Measurements from ENCODE around the gene SPTBN1. TPM values are rescaled to one million over a fixed set of nuclear protein-coding genes. Genes with fewer than 3 reads are reported as not detected.

Gene SPTBN1
- total RNA-seq, 6 experiments from 2014 or later, result 128 to 169 (median 159) TPM

DNA sequence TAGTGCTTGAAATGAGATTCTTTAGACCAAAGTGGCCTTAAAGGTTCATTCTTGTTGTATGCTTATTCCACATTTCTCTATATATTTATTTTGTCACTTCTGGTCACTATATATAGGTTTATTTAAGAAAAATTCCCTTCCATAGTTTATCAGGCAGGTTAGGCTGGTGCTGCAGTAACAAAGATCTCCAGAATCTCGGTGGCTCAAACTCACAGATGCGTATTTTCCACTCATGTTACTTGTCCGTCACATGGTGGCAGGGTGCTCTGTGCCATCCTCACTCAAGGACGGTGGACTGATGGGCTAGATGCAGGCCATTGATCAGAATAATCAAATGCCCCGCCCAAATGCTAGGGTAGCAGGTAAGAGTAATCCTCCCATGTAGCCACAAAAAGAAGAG lies 19.8 kb downstream of the SPTBN1 start:
- no peak for DNase-seq
- Mint-ChIP-seq H3K27ac (no peak overlapping the region), H3K27me3 (ENCODE audit: insufficient read depth) (no peaks in the 10 kb centered on the region; the same call in 1 of the 2 replicates), H3K4me3 (no peak overlapping the region), H3K9me3 (no peaks in the 10 kb centered on the region), H3K36me3 (ENCODE audit: low read depth) (no peaks in the 10 kb centered on the region), H3K4me1 (ENCODE audit: low read depth) (peaks cover 60% of the 10 kb centered on the region)
- TF ChIP-seq, protein P1, sequence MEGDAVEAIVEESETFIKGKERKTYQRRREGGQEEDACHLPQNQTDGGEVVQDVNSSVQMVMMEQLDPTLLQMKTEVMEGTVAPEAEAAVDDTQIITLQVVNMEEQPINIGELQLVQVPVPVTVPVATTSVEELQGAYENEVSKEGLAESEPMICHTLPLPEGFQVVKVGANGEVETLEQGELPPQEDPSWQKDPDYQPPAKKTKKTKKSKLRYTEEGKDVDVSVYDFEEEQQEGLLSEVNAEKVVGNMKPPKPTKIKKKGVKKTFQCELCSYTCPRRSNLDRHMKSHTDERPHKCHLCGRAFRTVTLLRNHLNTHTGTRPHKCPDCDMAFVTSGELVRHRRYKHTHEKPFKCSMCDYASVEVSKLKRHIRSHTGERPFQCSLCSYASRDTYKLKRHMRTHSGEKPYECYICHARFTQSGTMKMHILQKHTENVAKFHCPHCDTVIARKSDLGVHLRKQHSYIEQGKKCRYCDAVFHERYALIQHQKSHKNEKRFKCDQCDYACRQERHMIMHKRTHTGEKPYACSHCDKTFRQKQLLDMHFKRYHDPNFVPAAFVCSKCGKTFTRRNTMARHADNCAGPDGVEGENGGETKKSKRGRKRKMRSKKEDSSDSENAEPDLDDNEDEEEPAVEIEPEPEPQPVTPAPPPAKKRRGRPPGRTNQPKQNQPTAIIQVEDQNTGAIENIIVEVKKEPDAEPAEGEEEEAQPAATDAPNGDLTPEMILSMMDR (IDR thresholded peaks at IDR 0.05), result no peak

DNA sequence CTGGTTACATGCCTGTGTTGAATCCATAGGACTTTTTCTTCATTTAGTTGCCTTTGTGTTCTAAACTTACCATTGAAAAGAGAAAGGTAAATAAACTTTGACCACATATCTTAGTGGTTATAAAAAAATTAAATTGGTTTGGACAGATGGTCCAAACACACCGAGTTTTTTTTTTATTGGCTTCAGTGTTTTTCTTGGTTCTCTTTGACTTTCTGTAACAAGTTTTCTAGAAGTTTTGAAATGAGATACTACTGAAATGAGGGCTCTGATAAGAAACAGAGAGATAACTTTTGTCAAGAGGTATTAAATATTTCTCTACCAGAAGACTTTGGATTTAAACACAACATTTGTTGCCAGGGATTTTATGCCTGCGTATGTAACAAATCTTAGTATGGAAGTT lies 20.7 kb downstream of the SPTBN1 start:
- DNase-seq, result no peak
- TF ChIP-seq, protein P1 (IDR thresholded peaks at IDR 0.05), result no peak
- Mint-ChIP-seq H3K36me3 (ENCODE audit: low read depth) (no peaks in the 10 kb centered on the region), H3K4me1 (ENCODE audit: low read depth) (peaks cover 60% of the 10 kb centered on the region), H3K27me3 (ENCODE audit: insufficient read depth) (no peaks in the 10 kb centered on the region; the same call in 1 of the 2 replicates), H3K9me3 (no peaks in the 10 kb centered on the region), H3K4me3 (no peak overlapping the region), H3K27ac (no peak overlapping the region)

DNA sequence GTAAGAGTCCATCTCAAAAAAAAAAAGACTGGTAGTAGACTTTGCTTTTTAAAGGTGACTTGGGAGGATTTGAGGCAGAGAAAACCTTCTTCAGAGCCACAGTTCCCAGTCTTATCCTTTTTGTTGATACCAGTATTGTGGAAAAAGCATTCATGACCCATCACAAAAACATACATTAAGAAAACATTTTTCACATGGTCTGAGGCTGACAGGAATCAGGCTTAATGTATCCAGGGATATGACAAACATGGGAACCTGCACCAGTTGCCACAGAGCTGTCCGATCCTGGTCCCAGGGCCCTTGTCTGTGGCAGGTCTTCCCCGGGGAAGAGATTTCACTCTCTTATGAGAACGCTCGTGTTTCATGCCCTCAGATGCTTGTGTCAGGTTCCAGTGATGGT lies 21.8 kb downstream of the SPTBN1 start:
- H3K36me3 Mint-ChIP-seq (ENCODE audit: low read depth), result no peaks in the 10 kb centered on the region
- no peaks in the 10 kb centered on the region for H3K9me3 Mint-ChIP-seq
- H3K27ac Mint-ChIP-seq, result no peak overlapping the region
- TF ChIP-seq, protein P1 (IDR thresholded peaks at IDR 0.05), result no peak
- H3K27me3 Mint-ChIP-seq (ENCODE audit: insufficient read depth), result no peaks in the 10 kb centered on the region; the same call in 1 of the 2 replicates
- no peak overlapping the region for H3K4me3 Mint-ChIP-seq
- H3K4me1 Mint-ChIP-seq (ENCODE audit: low read depth), result peaks cover 60% of the 10 kb centered on the region
- no peak for DNase-seq

DNA sequence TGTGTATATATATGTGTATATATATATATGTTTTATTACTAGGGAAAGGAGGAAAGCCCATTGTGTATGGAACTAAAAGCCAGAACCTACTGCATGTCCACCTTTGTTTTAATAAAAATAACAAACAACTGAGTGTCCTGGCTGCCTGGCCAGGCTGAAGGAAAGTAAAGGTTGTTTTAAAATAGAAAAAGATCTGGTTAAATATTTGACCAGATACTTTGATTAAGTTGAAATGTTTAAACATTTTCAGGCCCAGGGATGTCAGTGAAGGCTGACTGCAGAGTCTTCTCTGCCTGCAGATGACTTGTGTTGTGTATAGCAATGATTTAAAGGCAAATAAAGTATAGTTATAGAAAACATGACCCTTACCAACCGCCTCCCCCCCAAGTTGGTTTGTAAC lies 22.8 kb downstream of the SPTBN1 start:
- H3K4me3 Mint-ChIP-seq, result no peak overlapping the region
- no peaks in the 10 kb centered on the region for H3K36me3 Mint-ChIP-seq (ENCODE audit: low read depth)
- H3K9me3 Mint-ChIP-seq, result no peaks in the 10 kb centered on the region
- no peak for DNase-seq
- H3K27me3 Mint-ChIP-seq (ENCODE audit: insufficient read depth), result no peaks in the 10 kb centered on the region; the same call in 1 of the 2 replicates
- no peak overlapping the region for H3K27ac Mint-ChIP-seq
- peaks cover 60% of the 10 kb centered on the region for H3K4me1 Mint-ChIP-seq (ENCODE audit: low read depth)
- TF ChIP-seq, protein P1 (IDR thresholded peaks at IDR 0.05), result no peak

DNA sequence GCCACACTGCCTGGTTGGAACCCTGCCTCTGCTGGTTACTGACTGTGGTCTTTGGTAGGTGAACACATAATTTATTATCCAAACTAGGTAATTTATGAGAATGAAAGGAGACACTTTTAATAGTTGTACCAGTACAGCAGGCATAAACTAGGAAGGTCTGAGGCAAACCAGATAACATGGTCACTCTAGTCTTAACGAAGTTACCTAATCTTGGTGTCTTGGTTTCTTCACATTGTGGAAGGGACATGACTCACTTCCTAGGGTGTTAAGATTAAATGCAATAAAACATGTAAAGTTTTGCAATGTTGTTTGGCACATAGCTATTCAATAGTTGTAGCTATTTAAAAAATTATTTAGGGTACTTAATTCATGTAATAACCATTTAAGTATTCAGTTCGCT lies 23.3 kb downstream of the SPTBN1 start:
- H3K27ac Mint-ChIP-seq, result no peak overlapping the region
- H3K36me3 Mint-ChIP-seq (ENCODE audit: low read depth), result peaks cover under 1% of the 10 kb centered on the region; the same call in 1 of the 2 replicates
- H3K27me3 Mint-ChIP-seq (ENCODE audit: insufficient read depth), result no peaks in the 10 kb centered on the region; the same call in 1 of the 2 replicates
- TF ChIP-seq, protein P1 (IDR thresholded peaks at IDR 0.05), result no peak
- H3K4me3 Mint-ChIP-seq, result no peak overlapping the region
- H3K4me1 Mint-ChIP-seq (ENCODE audit: low read depth), result peaks cover 62% of the 10 kb centered on the region
- DNase-seq, result no peak
- H3K9me3 Mint-ChIP-seq, result no peaks in the 10 kb centered on the region

DNA sequence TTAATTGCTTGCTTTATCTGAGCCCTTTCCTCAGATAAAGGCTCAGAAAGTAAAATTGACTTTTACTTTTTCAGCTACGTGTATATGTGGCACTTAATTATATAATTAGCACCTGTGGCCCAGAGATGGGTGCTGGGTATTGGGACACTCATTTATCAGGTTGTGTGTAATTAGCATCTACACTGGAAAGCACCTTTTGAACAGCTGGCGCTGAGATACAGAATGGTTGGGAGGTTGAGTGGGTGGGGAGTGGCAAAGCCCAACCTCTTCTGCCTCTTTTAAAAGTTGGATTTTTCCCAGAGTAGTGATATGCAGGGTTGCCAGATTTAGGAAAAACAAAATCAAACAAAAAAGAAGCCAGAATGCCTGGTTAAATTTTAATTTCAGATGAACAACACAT lies 23.9 kb downstream of the SPTBN1 start:
- H3K27me3 Mint-ChIP-seq (ENCODE audit: insufficient read depth), result no peaks in the 10 kb centered on the region; the same call in 1 of the 2 replicates
- no peak for DNase-seq
- TF ChIP-seq, protein P1 (IDR thresholded peaks at IDR 0.05), result no peak
- no peak overlapping the region for H3K27ac Mint-ChIP-seq
- no peak overlapping the region for H3K4me3 Mint-ChIP-seq
- H3K9me3 Mint-ChIP-seq, result no peaks in the 10 kb centered on the region
- H3K36me3 Mint-ChIP-seq (ENCODE audit: low read depth), result peaks cover 6% of the 10 kb centered on the region
- peaks cover 68% of the 10 kb centered on the region for H3K4me1 Mint-ChIP-seq (ENCODE audit: low read depth)
